ENCODE results near the gene WT1.

DNA sequence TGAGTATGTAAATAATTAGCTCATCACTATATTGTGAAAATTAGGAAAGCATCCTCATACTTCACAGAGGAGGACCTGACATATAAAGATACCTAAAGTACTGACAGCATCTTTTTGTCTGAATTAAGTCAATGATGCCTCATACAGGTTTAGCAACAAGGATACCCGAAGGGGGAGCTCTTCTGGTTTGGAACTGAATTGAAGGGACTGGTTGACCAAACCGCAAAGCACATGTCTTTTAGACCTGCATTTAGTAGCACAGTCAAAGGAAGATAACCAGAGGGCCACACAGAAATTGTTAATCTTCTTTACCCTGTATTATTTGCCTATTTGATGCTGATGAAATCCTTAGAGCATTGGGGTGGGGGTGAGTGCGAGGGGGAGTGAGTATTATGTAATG lies 12.9 kb upstream of the WT1 start:
- TF ChIP-seq, protein P1, sequence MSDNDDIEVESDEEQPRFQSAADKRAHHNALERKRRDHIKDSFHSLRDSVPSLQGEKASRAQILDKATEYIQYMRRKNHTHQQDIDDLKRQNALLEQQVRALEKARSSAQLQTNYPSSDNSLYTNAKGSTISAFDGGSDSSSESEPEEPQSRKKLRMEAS (IDR thresholded peaks at IDR 0.05; ENCODE audit: low read depth, low read length): peak; percentile 88
- no peak for TF ChIP-seq POLR2A (IDR thresholded peaks at IDR 0.05; ENCODE audit: extremely low read depth, insufficient read length)

Measured in NB4 (cell line).